HCT116 (cell line): ENCODE results near the gene FTSJ3. TPM values are rescaled to one million over a fixed set of nuclear protein-coding genes. Genes with fewer than 3 reads are reported as not detected.

Experiments used
- ATAC-seq: fragments of 200-7000 bp; cut with Tn5 transposase; 2 replicates; pipeline ENCODE4 v1.9.1; 2020; ENCODE audit warnings: mild to moderate bottlenecking, moderate library complexity
- BruUV-seq: library from RNA; stranded (reverse); fragments of 400-500 nt; replicated peaks from 2 replicates; lab custom pipeline; 2021; lab: Mats Ljungman, UMichigan
- CTCF ChIA-PET: fragments of 300-600 bp; sonication (Branson Sonifier 250); formaldehyde crosslinking; loops from one replicate; lab custom pipeline; 2021; ENCODE audit warnings: antibody characterized with exemption; lab: Charles Lee
- POLR2A ChIA-PET: fragments of 300-600, 350-600 bp; sonication (Branson Sonifier 250); formaldehyde crosslinking; loops from one replicate; lab custom pipeline; 2021; ENCODE audit warnings: antibody characterized with exemption; lab: Charles Lee
- RAD21 ChIA-PET, 2 experiments: fragments of 300-600 bp; sonication (Branson Sonifier 250); formaldehyde crosslinking; loops; one replicate each; lab custom pipeline; 2023; ENCODE audit warnings: low total read pairs in 2 of 2; ENCODE audit not compliant: uncharacterized antibody in 2 of 2, unreplicated experiment in 2 of 2, low non-redundant PET in 1 of 2; lab: Charles Lee
- DNase-seq: peaks from one replicate; pipeline ENCODE4 v3.0.0-alpha.2; 2010; ENCODE audit warnings: low read depth, low spot score
- H2AFZ ChIP-seq: fragments of 200-600 bp; shearing (Covaris generic), sonication (generic); 2 replicates; pipeline ENCODE4 v1.6.1; 2017; ENCODE audit warnings: low read depth, mixed run types, mixed read lengths, antibody characterized with exemption, low read length; ENCODE audit not compliant: poor library complexity, severe bottlenecking
- H3K27ac ChIP-seq: 2 replicates; pipeline ENCODE4 v1.5.1; 2012; ENCODE audit warnings: low read depth, low read length
- H3K27me3 ChIP-seq: fragments of 200-600 bp; sonication (generic); 2 replicates; pipeline ENCODE4 v1.6.1; 2016; ENCODE audit warnings: mixed run types, low read length, mixed read lengths; ENCODE audit not compliant: insufficient read depth
- H3K36me3 ChIP-seq, 2 experiments: fragments of 200-500 bp in 1 of 2; fragments of 200-600 bp in 1 of 2; sonication (Bioruptor generic) in 1 of 2; sonication (generic) in 1 of 2; 2 replicates each; pipeline versions ENCODE4 v1.5.1 to v1.6.1; 2014 to 2016; ENCODE audit warnings: low read length in 2 of 2, inconsistent platforms in 1 of 2, mixed read lengths in 1 of 2, mixed run types in 1 of 2; ENCODE audit not compliant: insufficient read depth in 2 of 2, control insufficient read depth in 1 of 2
- H3K4me1 ChIP-seq, 2 experiments: fragments of 200-600 bp in 1 of 2; sonication (generic) in 1 of 2; 2 replicates each; pipeline versions ENCODE4 v1.5.1 to v1.6.1; 2012 to 2017; ENCODE audit warnings: low read length in 2 of 2, inconsistent platforms in 1 of 2, mild to moderate bottlenecking in 1 of 2, mixed read lengths in 1 of 2, mixed run types in 1 of 2, moderate library complexity in 1 of 2; ENCODE audit not compliant: insufficient read depth in 2 of 2, control insufficient read depth in 1 of 2
- H3K4me2 ChIP-seq: fragments of 200-600 bp; sonication (generic); 2 replicates; pipeline ENCODE4 v1.6.1; 2017; ENCODE audit warnings: mixed run types, low read length, mixed read lengths
- H3K4me3 ChIP-seq, 2 experiments: fragments of 200-600 bp in 1 of 2; sonication (generic) in 1 of 2; replicated peaks in 1 of 2; 2 replicates each; pipeline ENCODE4 v1.5.1; 2011 to 2016; ENCODE audit warnings: low read length in 2 of 2, control low read depth in 1 of 2, low read depth in 1 of 2, mild to moderate bottlenecking in 1 of 2, mixed read lengths in 1 of 2, mixed run types in 1 of 2
- H3K79me2 ChIP-seq: fragments of 200-600 bp; sonication (generic); 2 replicates; pipeline ENCODE4 v1.6.1; 2017; ENCODE audit warnings: mild to moderate bottlenecking, mixed run types, low read length, moderate library complexity, mixed read lengths; ENCODE audit not compliant: insufficient read depth
- H3K9ac ChIP-seq: fragments of 200-600 bp; sonication (generic); 2 replicates; pipeline ENCODE4 v1.6.1; 2016; ENCODE audit warnings: low read length, mixed read lengths
- H3K9me2 ChIP-seq: fragments of 200-600 bp; sonication (generic), shearing (Covaris generic); 2 replicates; pipeline ENCODE4 v1.6.1; 2017; ENCODE audit warnings: mixed run types, mild to moderate bottlenecking, moderate library complexity; ENCODE audit not compliant: insufficient read depth
- H3K9me3 ChIP-seq, 2 experiments: fragments of 200-500 bp in 1 of 2; fragments of 200-600 bp in 1 of 2; sonication (Bioruptor generic) in 1 of 2; sonication (generic) in 1 of 2; 2 replicates each; pipeline ENCODE4 v1.6.1; 2014 to 2017; ENCODE audit warnings: low read length in 2 of 2, mixed read lengths in 2 of 2, inconsistent platforms in 1 of 2, low read depth in 1 of 2, mild to moderate bottlenecking in 1 of 2, mixed run types in 1 of 2, moderate library complexity in 1 of 2; ENCODE audit not compliant: control insufficient read depth in 1 of 2, insufficient read depth in 1 of 2
- H4K20me1 ChIP-seq: fragments of 200-600 bp; sonication (generic), shearing (Covaris generic); 2 replicates; pipeline ENCODE4 v1.6.1; 2017; ENCODE audit warnings: mixed run types, mild to moderate bottlenecking, moderate library complexity; ENCODE audit not compliant: insufficient read depth
- ATF3 ChIP-seq: IDR thresholded peaks from 2 replicates; pipeline ENCODE4 v1.6.1; 2012
- CBX3 ChIP-seq: IDR thresholded peaks from 2 replicates; pipeline ENCODE4 v1.6.1; 2012; ENCODE audit warnings: low read depth
- CEBPB ChIP-seq: IDR thresholded peaks from 2 replicates; pipeline ENCODE4 v1.6.1; 2012; ENCODE audit warnings: low read depth
- EGR1 ChIP-seq: IDR thresholded peaks from 2 replicates; pipeline ENCODE4 v1.6.1; 2012; ENCODE audit warnings: low read depth
- EZH2 ChIP-seq: fragments of 200-600 bp; sonication (generic); IDR thresholded peaks from 2 replicates; pipeline ENCODE4 v1.6.1; 2017; ENCODE audit warnings: antibody characterized with exemption, mixed run types
- EZH2phosphoT487 ChIP-seq: fragments of 200-600 bp; IDR thresholded peaks from 2 replicates; pipeline ENCODE4 v1.6.1; 2018; ENCODE audit warnings: antibody characterized with exemption, borderline replicate concordance
- FOSL1 ChIP-seq: IDR thresholded peaks from 2 replicates; pipeline ENCODE4 v1.6.1; 2012; ENCODE audit warnings: low read depth
- JUND ChIP-seq: IDR thresholded peaks from 2 replicates; pipeline ENCODE4 v1.6.1; 2012
- RAD21 ChIP-seq: IDR thresholded peaks from 2 replicates; pipeline ENCODE4 v1.6.1; 2012; ENCODE audit warnings: low read depth, mild to moderate bottlenecking
- SRF ChIP-seq: IDR thresholded peaks from 2 replicates; pipeline ENCODE4 v1.6.1; 2012; ENCODE audit warnings: low read depth
- YY1 ChIP-seq: IDR thresholded peaks from 2 replicates; pipeline ENCODE4 v1.6.1; 2011; ENCODE audit warnings: low read length, low read depth, moderate library complexity, mild to moderate bottlenecking; ENCODE audit not compliant: insufficient replicate concordance; ENCODE audit errors: extremely low read depth
- ZFX ChIP-seq: fragments of 450-650 bp; IDR thresholded peaks from 2 replicates; pipeline ENCODE4 v1.6.1; 2017
- ZNF274 ChIP-seq: fragments of 200-500 bp; sonication (Bioruptor generic); IDR thresholded peaks from 2 replicates; pipeline ENCODE4 v1.6.1; 2014; ENCODE audit warnings: mild to moderate bottlenecking, low read depth, low read length, inconsistent platforms
- intact Hi-C: fragments of 100-400 bp; cut with micrococcal nuclease; formaldehyde crosslinking; loops from 2 replicates; pipeline ENCODE4 v1.10.0; 2022
- total RNA-seq: library from RNA; stranded (reverse); gene quantifications from one replicate; pipeline ENCODE4 v1.2.1, GENCODE V29; 2021; ENCODE audit not compliant: unreplicated experiment
- TF ChIP-seq, protein P1 (sequence below): IDR thresholded peaks from 2 replicates; pipeline ENCODE4 v1.6.1; 2012; ENCODE audit warnings: low read depth
- TF ChIP-seq, protein P2 (sequence below): IDR thresholded peaks from 2 replicates; pipeline ENCODE4 v1.6.1; 2012
- TF ChIP-seq, protein P3 (sequence below), 3 experiments: fragments of 200-600 bp in 1 of 3; sonication (generic) in 1 of 3; IDR thresholded peaks in 2 of 3; conservative IDR thresholded peaks in 1 of 3; 2 replicates each; pipeline ENCODE4 v1.5.1; 2012 to 2017; ENCODE audit warnings: low read depth in 2 of 3, low read length in 2 of 3, antibody characterized with exemption in 1 of 3, borderline replicate concordance in 1 of 3, control low read depth in 1 of 3, mild to moderate bottlenecking in 1 of 3, mixed read lengths in 1 of 3, mixed run types in 1 of 3, moderate library complexity in 1 of 3; ENCODE audit not compliant: insufficient read depth in 1 of 3

FTSJ3 gene
- total RNA-seq, 1 experiment from 2014 or later = 70.9 TPM

DNA sequence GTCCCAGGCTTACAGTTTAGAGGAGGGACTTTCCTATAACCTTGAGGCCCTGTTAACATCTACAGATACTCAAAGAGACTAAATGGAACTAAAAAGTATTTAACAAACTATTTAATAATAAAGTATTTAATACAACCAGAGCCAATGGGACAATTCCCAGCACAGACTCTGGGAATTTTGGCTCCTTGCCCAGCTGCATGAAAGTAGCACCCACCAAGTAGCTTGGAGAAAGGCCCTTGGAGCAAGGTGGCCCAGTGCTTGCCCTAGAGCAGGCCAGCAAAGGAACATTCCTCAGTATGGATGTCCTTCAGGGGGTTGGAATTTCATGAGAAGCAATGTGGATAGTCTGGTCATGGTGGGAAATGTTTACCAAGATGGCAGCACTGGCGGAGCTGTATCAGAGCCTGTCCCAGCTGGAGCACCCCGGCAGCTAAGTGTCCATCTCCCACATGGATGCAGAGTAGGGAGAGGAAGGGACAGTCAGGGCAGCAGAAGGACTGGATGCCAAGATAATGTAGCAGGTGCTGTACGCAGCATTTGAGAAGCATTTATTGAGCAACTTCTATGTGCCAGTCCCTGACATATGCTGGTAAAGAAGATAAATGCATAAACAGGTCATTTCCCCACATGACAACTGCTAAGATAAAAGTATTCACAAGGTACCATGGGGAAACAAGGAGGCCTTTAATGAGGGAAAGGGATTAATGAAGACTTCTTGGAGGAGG lies 20.2 kb upstream of the FTSJ3 start:
- no peak overlapping the region for H3K4me2 ChIP-seq
- RAD21 ChIA-PET = no interaction called here
- no peaks in the 10 kb centered on the region for H3K27me3 ChIP-seq
- no peaks in the 10 kb centered on the region for H3K9me2 ChIP-seq
- POLR2A ChIA-PET = no interaction called here
- H3K27ac ChIP-seq = no peak overlapping the region
- no peak overlapping the region for H3K9ac ChIP-seq
- peaks cover 17 to 31% of the 10 kb centered on the region in 2 experiments for H3K4me1 ChIP-seq
- no peak overlapping the region for H2AFZ ChIP-seq
- no peaks in the 10 kb centered on the region for H4K20me1 ChIP-seq
- peaks cover 0 to 5% of the 10 kb centered on the region in 2 experiments; a peak in 1 of 4 replicates for H3K9me3 ChIP-seq
- no peak overlapping the region for H3K4me3 ChIP-seq
- no peak for DNase-seq
- intact Hi-C loops = no loop called here
- H3K36me3 ChIP-seq = no peaks in the 10 kb centered on the region
- CTCF ChIA-PET = interaction anchor here (1.1 to 2.4 kb wide), 2 partner anchors 18 to 83 kb away, joined by 3 to 12 read pairs; no protein-coding TSS in a partner anchor
- no peak for TF ChIP-seq FOSL1
- no peak for TF ChIP-seq YY1
- TF ChIP-seq, protein P1, sequence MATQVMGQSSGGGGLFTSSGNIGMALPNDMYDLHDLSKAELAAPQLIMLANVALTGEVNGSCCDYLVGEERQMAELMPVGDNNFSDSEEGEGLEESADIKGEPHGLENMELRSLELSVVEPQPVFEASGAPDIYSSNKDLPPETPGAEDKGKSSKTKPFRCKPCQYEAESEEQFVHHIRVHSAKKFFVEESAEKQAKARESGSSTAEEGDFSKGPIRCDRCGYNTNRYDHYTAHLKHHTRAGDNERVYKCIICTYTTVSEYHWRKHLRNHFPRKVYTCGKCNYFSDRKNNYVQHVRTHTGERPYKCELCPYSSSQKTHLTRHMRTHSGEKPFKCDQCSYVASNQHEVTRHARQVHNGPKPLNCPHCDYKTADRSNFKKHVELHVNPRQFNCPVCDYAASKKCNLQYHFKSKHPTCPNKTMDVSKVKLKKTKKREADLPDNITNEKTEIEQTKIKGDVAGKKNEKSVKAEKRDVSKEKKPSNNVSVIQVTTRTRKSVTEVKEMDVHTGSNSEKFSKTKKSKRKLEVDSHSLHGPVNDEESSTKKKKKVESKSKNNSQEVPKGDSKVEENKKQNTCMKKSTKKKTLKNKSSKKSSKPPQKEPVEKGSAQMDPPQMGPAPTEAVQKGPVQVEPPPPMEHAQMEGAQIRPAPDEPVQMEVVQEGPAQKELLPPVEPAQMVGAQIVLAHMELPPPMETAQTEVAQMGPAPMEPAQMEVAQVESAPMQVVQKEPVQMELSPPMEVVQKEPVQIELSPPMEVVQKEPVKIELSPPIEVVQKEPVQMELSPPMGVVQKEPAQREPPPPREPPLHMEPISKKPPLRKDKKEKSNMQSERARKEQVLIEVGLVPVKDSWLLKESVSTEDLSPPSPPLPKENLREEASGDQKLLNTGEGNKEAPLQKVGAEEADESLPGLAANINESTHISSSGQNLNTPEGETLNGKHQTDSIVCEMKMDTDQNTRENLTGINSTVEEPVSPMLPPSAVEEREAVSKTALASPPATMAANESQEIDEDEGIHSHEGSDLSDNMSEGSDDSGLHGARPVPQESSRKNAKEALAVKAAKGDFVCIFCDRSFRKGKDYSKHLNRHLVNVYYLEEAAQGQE = no peak
- TF ChIP-seq EZH2phosphoT487 = no peak
- TF ChIP-seq RAD21 = no peak
- no peak for TF ChIP-seq CBX3
- TF ChIP-seq ZNF274 = no peak
- TF ChIP-seq SRF = no peak
- TF ChIP-seq EGR1 = no peak
- no peak for TF ChIP-seq ATF3
- no peak for TF ChIP-seq JUND
- TF ChIP-seq, protein P2, sequence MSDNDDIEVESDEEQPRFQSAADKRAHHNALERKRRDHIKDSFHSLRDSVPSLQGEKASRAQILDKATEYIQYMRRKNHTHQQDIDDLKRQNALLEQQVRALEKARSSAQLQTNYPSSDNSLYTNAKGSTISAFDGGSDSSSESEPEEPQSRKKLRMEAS = no peak
- no peak for TF ChIP-seq CEBPB
- no peak for TF ChIP-seq ZFX
- TF ChIP-seq, protein P3, sequence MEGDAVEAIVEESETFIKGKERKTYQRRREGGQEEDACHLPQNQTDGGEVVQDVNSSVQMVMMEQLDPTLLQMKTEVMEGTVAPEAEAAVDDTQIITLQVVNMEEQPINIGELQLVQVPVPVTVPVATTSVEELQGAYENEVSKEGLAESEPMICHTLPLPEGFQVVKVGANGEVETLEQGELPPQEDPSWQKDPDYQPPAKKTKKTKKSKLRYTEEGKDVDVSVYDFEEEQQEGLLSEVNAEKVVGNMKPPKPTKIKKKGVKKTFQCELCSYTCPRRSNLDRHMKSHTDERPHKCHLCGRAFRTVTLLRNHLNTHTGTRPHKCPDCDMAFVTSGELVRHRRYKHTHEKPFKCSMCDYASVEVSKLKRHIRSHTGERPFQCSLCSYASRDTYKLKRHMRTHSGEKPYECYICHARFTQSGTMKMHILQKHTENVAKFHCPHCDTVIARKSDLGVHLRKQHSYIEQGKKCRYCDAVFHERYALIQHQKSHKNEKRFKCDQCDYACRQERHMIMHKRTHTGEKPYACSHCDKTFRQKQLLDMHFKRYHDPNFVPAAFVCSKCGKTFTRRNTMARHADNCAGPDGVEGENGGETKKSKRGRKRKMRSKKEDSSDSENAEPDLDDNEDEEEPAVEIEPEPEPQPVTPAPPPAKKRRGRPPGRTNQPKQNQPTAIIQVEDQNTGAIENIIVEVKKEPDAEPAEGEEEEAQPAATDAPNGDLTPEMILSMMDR (IDR thresholded peaks at IDR 0.05 in 2 of 3, conservative IDR thresholded peaks at IDR 0.05 in 1 of 3; ENCODE audit: borderline replicate concordance in 1 of 3, insufficient read depth in 1 of 3, low read depth in 2 of 3, low read length in 2 of 3) = no peak
- TF ChIP-seq EZH2 = no peak
- ATAC-seq = no peak
- no peaks in the 10 kb centered on the region for H3K79me2 ChIP-seq
- BruUV-seq = no TSS peak
